HEK293 (cell line): ENCODE results near the gene EIF4E.

Source experiments
- CTCF ChIA-PET: fragments of 350-600 bp; formaldehyde crosslinking; extraction: SDS; loops from one replicate; lab custom pipeline; 2021; ENCODE audit warnings: antibody characterized with exemption; lab: Yijun Ruan, JAX
- POLR2A ChIA-PET: fragments of 300-600 bp; formaldehyde crosslinking; extraction: SDS; loops from one replicate; lab custom pipeline; 2020; ENCODE audit warnings: antibody characterized with exemption, inconsistent platforms; lab: Yijun Ruan, JAX
- H3K27ac ChIP-seq: fragments of 200-500 bp; sonication (Bioruptor generic); 2 replicates; pipeline ENCODE4 v1.5.1; 2014; ENCODE audit warnings: low read depth, low read length, control low read depth, inconsistent platforms; ENCODE audit errors: extremely low read depth
- H3K36me3 ChIP-seq, 2 experiments: fragments of 200-500 bp in 1 of 2; sonication (Bioruptor generic) in 1 of 2; 1 replicate in 1 of 2; 2 replicates in 1 of 2; pipeline ENCODE4 v1.5.1; 2014 to 2017; ENCODE audit warnings: inconsistent platforms in 2 of 2, low read length in 2 of 2; ENCODE audit not compliant: control insufficient read depth in 2 of 2, insufficient read depth in 1 of 2
- H3K4me1 ChIP-seq: fragments of 200-500 bp; sonication (Bioruptor generic); 2 replicates; pipeline ENCODE4 v1.5.1; 2014; ENCODE audit warnings: mild to moderate bottlenecking, low read length, inconsistent platforms; ENCODE audit not compliant: control insufficient read depth, insufficient read depth
- H3K4me3 ChIP-seq: 2 replicates; pipeline ENCODE4 v1.5.1; 2011; ENCODE audit warnings: low read depth, mild to moderate bottlenecking, control low read depth, low read length, moderate library complexity
- H3K9me3 ChIP-seq: fragments of 200-500 bp; sonication (Bioruptor generic); 2 replicates; pipeline ENCODE4 v1.5.1; 2014; ENCODE audit warnings: low read depth, low read length, inconsistent platforms; ENCODE audit not compliant: control insufficient read depth, insufficient read depth
- KLF7 ChIP-seq: fragments of 450-650 bp; formaldehyde crosslinking; IDR thresholded peaks from 2 replicates; pipeline ENCODE4 v1.5.1; 2016; ENCODE audit warnings: missing biosample characterization, missing genetic modification characterization, borderline replicate concordance
- SCRT2 ChIP-seq: fragments of 450-650 bp; formaldehyde crosslinking; IDR thresholded peaks from 2 replicates; pipeline ENCODE4 v1.5.1; 2016; ENCODE audit warnings: missing biosample characterization, missing genetic modification characterization
- SETDB1 ChIP-seq: IDR thresholded peaks from one replicate; pipeline ENCODE4 v1.6.1; 2017; ENCODE audit warnings: mild to moderate bottlenecking, low read length, moderate library complexity, mixed read lengths; ENCODE audit not compliant: insufficient read length
- SP3 ChIP-seq: fragments of 450-650 bp; formaldehyde crosslinking; IDR thresholded peaks from 2 replicates; pipeline ENCODE4 v1.5.1; 2016; ENCODE audit warnings: missing biosample characterization, missing genetic modification characterization
- TRIM28 ChIP-seq: IDR thresholded peaks from 2 replicates; pipeline ENCODE4 v1.6.1; 2011; ENCODE audit warnings: low read length, control low read depth, borderline replicate concordance
- ZBTB48 ChIP-seq: fragments of 450-650 bp; formaldehyde crosslinking; IDR thresholded peaks from 2 replicates; pipeline ENCODE4 v1.5.1; 2016; ENCODE audit warnings: missing biosample characterization, missing genetic modification characterization
- ZBTB8A ChIP-seq: fragments of 450-650 bp; formaldehyde crosslinking; IDR thresholded peaks from 2 replicates; pipeline ENCODE4 v1.5.1; 2016; ENCODE audit warnings: missing biosample characterization, missing genetic modification characterization
- ZFP69B ChIP-seq: fragments of 450-650 bp; formaldehyde crosslinking; IDR thresholded peaks from 2 replicates; pipeline ENCODE4 v1.5.1; 2016; ENCODE audit warnings: missing biosample characterization, missing genetic modification characterization
- ZNF133 ChIP-seq: fragments of 450-650 bp; formaldehyde crosslinking; IDR thresholded peaks from 2 replicates; pipeline ENCODE4 v1.5.1; 2016; ENCODE audit warnings: missing biosample characterization, missing genetic modification characterization
- ZNF155 ChIP-seq: fragments of 450-650 bp; formaldehyde crosslinking; IDR thresholded peaks from 2 replicates; pipeline ENCODE4 v1.5.1; 2016; ENCODE audit warnings: missing biosample characterization, missing genetic modification characterization
- ZNF19 ChIP-seq: fragments of 450-650 bp; formaldehyde crosslinking; IDR thresholded peaks from 2 replicates; pipeline ENCODE4; 2016; ENCODE audit warnings: missing biosample characterization, missing genetic modification characterization, low read depth
- ZNF221 ChIP-seq: fragments of 450-650 bp; formaldehyde crosslinking; IDR thresholded peaks from 2 replicates; pipeline ENCODE4 v1.5.1; 2017; ENCODE audit warnings: missing biosample characterization, missing genetic modification characterization, borderline replicate concordance
- ZNF274 ChIP-seq, 2 experiments: fragments of 200-500 bp in 1 of 2; fragments of 450-650 bp in 1 of 2; sonication (Bioruptor generic) in 1 of 2; formaldehyde crosslinking in 1 of 2; IDR thresholded peaks; 2 replicates each; pipeline versions ENCODE4 v1.5.1 to v1.6.1; 2014 to 2016; ENCODE audit warnings: borderline replicate concordance in 1 of 2, inconsistent platforms in 1 of 2, low read length in 1 of 2, missing biosample characterization in 1 of 2, missing genetic modification characterization in 1 of 2
- ZNF335 ChIP-seq: fragments of 450-650 bp; formaldehyde crosslinking; conservative IDR thresholded peaks from 2 replicates; pipeline ENCODE4 v1.5.1; 2016; ENCODE audit warnings: missing biosample characterization, missing genetic modification characterization
- ZNF341 ChIP-seq: fragments of 450-650 bp; formaldehyde crosslinking; IDR thresholded peaks from 2 replicates; pipeline ENCODE4; 2016; ENCODE audit warnings: low read depth, missing biosample characterization, missing genetic modification characterization
- ZNF366 ChIP-seq: fragments of 450-650 bp; formaldehyde crosslinking; conservative IDR thresholded peaks from 2 replicates; pipeline ENCODE4 v1.5.1; 2016; ENCODE audit warnings: missing biosample characterization, missing genetic modification characterization
- ZNF37A ChIP-seq: fragments of 450-650 bp; IDR thresholded peaks from 2 replicates; pipeline ENCODE4 v1.5.1; 2018; ENCODE audit warnings: missing biosample characterization, missing genetic modification characterization
- ZNF433 ChIP-seq: fragments of 450-650 bp; formaldehyde crosslinking; IDR thresholded peaks from 2 replicates; pipeline ENCODE4 v1.5.1; 2016; ENCODE audit warnings: missing biosample characterization, missing genetic modification characterization, low read depth
- ZNF530 ChIP-seq: fragments of 450-650 bp; formaldehyde crosslinking; IDR thresholded peaks from 2 replicates; pipeline ENCODE4 v1.5.1; 2016; ENCODE audit warnings: low read depth, missing biosample characterization, missing genetic modification characterization
- ZNF580 ChIP-seq: fragments of 450-650 bp; formaldehyde crosslinking; IDR thresholded peaks from 2 replicates; pipeline ENCODE4 v1.5.1; 2016; ENCODE audit warnings: missing biosample characterization, missing genetic modification characterization
- ZNF600 ChIP-seq: fragments of 450-650 bp; formaldehyde crosslinking; IDR thresholded peaks from 2 replicates; pipeline ENCODE4 v1.5.1; 2016; ENCODE audit warnings: missing biosample characterization, missing genetic modification characterization
- ZNF704 ChIP-seq: fragments of 450-650 bp; formaldehyde crosslinking; IDR thresholded peaks from 2 replicates; pipeline ENCODE4 v1.5.1; 2016; ENCODE audit warnings: missing biosample characterization, missing genetic modification characterization
- ZNF707 ChIP-seq: fragments of 450-650 bp; formaldehyde crosslinking; IDR thresholded peaks from 2 replicates; pipeline ENCODE4 v1.5.1; 2016; ENCODE audit warnings: missing biosample characterization, missing genetic modification characterization
- ZNF837 ChIP-seq: fragments of 450-650 bp; formaldehyde crosslinking; IDR thresholded peaks from 2 replicates; pipeline ENCODE4 v1.5.1; 2016; ENCODE audit warnings: missing biosample characterization, missing genetic modification characterization
- TF ChIP-seq, protein P1 (sequence below): fragments of 450-650 bp; formaldehyde crosslinking; conservative IDR thresholded peaks from 2 replicates; pipeline ENCODE4 v1.5.1; 2016; ENCODE audit warnings: low read depth, missing biosample characterization, missing genetic modification characterization
- TF ChIP-seq, protein P2 (sequence below): fragments of 450-650 bp; formaldehyde crosslinking; IDR thresholded peaks from 2 replicates; pipeline ENCODE4 v1.5.1; 2016; ENCODE audit warnings: missing biosample characterization, missing genetic modification characterization

The EIF4E gene

DNA sequence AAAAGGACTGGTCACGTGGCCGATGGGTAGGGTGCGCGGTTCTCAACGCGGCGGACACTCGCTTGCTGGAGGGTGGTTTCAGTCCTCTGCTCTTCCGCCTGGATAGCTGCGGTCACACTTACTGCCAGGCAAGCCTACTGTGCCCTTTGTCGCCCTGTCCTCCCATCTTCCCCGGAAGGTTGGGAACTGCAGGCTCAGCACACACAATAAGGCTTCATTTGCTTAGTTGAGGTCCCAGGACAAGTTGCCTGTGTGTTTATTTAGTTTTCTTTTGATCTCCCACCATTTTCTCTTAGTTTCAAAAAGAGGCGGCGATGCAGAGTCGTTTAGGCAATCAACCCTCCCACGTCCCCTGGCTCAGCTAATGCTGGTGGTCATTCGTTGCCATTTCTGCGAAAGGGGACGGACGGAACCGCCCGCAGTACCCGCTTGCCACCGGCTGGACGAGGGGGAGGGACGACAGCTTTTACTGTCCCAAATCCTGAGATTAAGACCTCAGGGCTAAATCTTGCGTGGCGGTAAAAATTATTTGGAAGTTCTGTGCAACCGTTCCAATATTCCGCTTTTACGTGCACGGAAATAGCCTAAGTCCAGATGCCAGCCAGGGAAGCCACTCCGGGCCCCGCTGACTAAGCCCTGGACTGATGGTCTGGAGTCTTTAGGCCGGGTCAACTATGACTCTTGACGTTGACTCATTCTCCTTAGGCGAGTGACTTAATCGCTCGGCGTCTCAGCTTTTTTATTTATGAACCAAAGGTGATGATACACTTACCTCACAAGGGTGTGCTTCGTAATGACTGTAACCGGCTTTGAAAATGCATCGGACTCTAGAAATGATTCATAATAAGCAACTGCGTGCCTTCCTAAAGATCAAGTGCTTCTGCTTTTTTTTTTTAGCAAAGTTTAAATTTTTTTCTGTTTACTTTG lies 671 bp upstream of the EIF4E start (continued):
- TF ChIP-seq, protein P1, sequence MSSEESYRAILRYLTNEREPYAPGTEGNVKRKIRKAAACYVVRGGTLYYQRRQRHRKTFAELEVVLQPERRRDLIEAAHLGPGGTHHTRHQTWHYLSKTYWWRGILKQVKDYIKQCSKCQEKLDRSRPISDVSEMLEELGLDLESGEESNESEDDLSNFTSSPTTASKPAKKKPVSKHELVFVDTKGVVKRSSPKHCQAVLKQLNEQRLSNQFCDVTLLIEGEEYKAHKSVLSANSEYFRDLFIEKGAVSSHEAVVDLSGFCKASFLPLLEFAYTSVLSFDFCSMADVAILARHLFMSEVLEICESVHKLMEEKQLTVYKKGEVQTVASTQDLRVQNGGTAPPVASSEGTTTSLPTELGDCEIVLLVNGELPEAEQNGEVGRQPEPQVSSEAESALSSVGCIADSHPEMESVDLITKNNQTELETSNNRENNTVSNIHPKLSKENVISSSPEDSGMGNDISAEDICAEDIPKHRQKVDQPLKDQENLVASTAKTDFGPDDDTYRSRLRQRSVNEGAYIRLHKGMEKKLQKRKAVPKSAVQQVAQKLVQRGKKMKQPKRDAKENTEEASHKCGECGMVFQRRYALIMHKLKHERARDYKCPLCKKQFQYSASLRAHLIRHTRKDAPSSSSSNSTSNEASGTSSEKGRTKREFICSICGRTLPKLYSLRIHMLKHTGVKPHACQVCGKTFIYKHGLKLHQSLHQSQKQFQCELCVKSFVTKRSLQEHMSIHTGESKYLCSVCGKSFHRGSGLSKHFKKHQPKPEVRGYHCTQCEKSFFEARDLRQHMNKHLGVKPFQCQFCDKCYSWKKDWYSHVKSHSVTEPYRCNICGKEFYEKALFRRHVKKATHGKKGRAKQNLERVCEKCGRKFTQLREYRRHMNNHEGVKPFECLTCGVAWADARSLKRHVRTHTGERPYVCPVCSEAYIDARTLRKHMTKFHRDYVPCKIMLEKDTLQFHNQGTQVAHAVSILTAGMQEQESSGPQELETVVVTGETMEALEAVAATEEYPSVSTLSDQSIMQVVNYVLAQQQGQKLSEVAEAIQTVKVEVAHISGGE, result peak; percentile 67
- no peak for TF ChIP-seq ZNF221 (tag by site-specific recombination)
- TF ChIP-seq ZBTB8A (tag by site-specific recombination), result peak; percentile 54
- no peak for TF ChIP-seq ZNF530 (tag by site-specific recombination)
- TF ChIP-seq SETDB1, result no peak
- no peak for TF ChIP-seq ZNF837
- TF ChIP-seq, protein P2, sequence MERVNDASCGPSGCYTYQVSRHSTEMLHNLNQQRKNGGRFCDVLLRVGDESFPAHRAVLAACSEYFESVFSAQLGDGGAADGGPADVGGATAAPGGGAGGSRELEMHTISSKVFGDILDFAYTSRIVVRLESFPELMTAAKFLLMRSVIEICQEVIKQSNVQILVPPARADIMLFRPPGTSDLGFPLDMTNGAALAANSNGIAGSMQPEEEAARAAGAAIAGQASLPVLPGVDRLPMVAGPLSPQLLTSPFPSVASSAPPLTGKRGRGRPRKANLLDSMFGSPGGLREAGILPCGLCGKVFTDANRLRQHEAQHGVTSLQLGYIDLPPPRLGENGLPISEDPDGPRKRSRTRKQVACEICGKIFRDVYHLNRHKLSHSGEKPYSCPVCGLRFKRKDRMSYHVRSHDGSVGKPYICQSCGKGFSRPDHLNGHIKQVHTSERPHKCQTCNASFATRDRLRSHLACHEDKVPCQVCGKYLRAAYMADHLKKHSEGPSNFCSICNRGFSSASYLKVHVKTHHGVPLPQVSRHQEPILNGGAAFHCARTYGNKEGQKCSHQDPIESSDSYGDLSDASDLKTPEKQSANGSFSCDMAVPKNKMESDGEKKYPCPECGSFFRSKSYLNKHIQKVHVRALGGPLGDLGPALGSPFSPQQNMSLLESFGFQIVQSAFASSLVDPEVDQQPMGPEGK (tag by site-specific recombination), result no peak
- no peak for TF ChIP-seq ZNF433 (tag by site-specific recombination)
- TF ChIP-seq ZNF707 (tag by site-specific recombination), result no peak
- TF ChIP-seq ZFP69B, result no peak
- no peak for TF ChIP-seq KLF7 (tag by site-specific recombination)
- peak; percentile 76 for TF ChIP-seq ZNF341

DNA sequence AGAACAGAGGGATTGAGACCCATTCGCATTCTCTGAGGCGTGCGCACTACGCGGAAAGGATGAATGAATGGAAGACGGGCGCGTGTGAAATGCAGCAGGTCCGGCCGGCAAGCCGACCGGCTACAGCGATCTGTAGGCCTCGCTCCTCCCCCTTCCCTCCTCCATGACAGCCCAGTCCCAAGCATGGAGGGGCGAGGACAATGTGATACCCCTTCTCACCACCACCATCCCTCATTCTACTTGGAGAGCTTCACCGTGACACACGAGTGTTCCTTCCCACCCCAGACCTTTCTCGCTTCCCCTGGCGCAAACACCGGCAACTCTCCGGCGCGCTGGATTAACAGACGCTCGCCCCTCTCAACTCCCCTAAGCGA lies 815 bp downstream of the EIF4E start:
- Histone ChIP-seq H3K36me3 (peaks cover 0 to 8% of the 10 kb centered on the region in 2 experiments; a peak in 2 of 3 replicates), H3K27ac (peak overlapping the region; percentile 72; the same call in 1 of the 2 replicates), H3K4me3 (peak overlapping the region; percentile 98), H3K9me3 (no peaks in the 10 kb centered on the region), H3K4me1 (no peaks in the 10 kb centered on the region)
- POLR2A ChIA-PET, result interaction anchor here (0.9 to 1.1 kb wide), 3 partner anchors 11 to 67 kb away, joined by 3 to 6 read pairs (median 4); partner anchors contain the start of gene METAP1
- CTCF ChIA-PET, result interaction anchor here (0.6 to 0.7 kb wide), 3 partner anchors 784 to 1972 kb away, joined by 3 read pairs; no protein-coding TSS in a partner anchor
- TF ChIP-seq ZNF335 (tag by site-specific recombination) (0 out of 2 replicates have a peak, but pooled peaks have one; percentile 55), ZNF600 (tag by site-specific recombination) (peak; percentile 89), ZNF704 (tag by site-specific recombination) (peak; percentile 79; the same call in 1 of the 2 replicates), ZNF580 (tag by site-specific recombination) (no peak), ZNF274 (IDR thresholded peaks at IDR 0.05; ENCODE audit: low read length) (no peak), ZNF274 (tag by site-specific recombination; IDR thresholded peaks at IDR 0.05; ENCODE audit: borderline replicate concordance) (no peak), TRIM28 (0 out of 2 replicates have a peak, but pooled peaks have one; percentile 56), ZNF366 (tag by site-specific recombination) (peak; percentile 56), SP3 (peak; percentile 66), ZNF133 (tag by site-specific recombination) (no peak), SCRT2 (tag by site-specific recombination) (no peak), ZBTB48 (0 out of 2 replicates have a peak, but pooled peaks have one; percentile 51), ZNF37A (tag by site-specific recombination) (no peak), ZNF19 (no peak), ZNF155 (tag by site-specific recombination) (no peak)
- TF ChIP-seq, protein P1, result peak; percentile 55
